Kidney (tissue), 14 donors: ENCODE results near the gene CHN2. TPM values are rescaled to one million over a fixed set of nuclear protein-coding genes. Genes with fewer than 3 reads are reported as not detected.

Source experiments
- DNase-seq, 5 donors: peaks; one replicate each; pipeline ENCODE4 v3.0.0-alpha.2; 2013 to 2020
- FAIRE-seq: peaks from 2 replicates; lab custom pipeline; 2012; peaks lifted over from hg19 to GRCh38; lab: Jason Lieb, UNC
- H3K27ac ChIP-seq, 2 donors: one replicate each; pipeline ENCODE4 v1.7.0; 2013; ENCODE audit warnings: low read depth in 2 of 2, low read length in 2 of 2, inconsistent platforms in 1 of 2
- H3K27me3 ChIP-seq: one replicate; pipeline ENCODE4 v1.7.1; 2013; ENCODE audit warnings: low read length, inconsistent platforms; ENCODE audit not compliant: control insufficient read depth, insufficient read depth
- H3K36me3 ChIP-seq, 3 donors: one replicate each; pipeline versions ENCODE4 v1.7.0 to v1.7.1; 2013; ENCODE audit warnings: low read length in 3 of 3, control low read depth in 1 of 3, inconsistent platforms in 1 of 3; ENCODE audit not compliant: insufficient read depth in 3 of 3, control insufficient read depth in 2 of 3
- H3K4me1 ChIP-seq, 3 donors: one replicate each; pipeline versions ENCODE4 v1.7.0 to v1.7.1; 2013; ENCODE audit warnings: low read length in 3 of 3, inconsistent platforms in 1 of 3, low read depth in 1 of 3; ENCODE audit not compliant: control insufficient read depth in 2 of 3, insufficient read depth in 2 of 3
- H3K4me3 ChIP-seq, 3 donors: one replicate each; pipeline versions ENCODE4 v1.7.0 to v1.8.1; 2013; ENCODE audit warnings: low read length in 3 of 3, control low read depth in 1 of 3, inconsistent platforms in 1 of 3
- H3K9ac ChIP-seq, 3 donors: one replicate each; pipeline versions ENCODE4 v1.7.0 to v1.7.1; 2013; ENCODE audit warnings: low read length in 3 of 3, control low read depth in 1 of 3, inconsistent platforms in 1 of 3
- H3K9me3 ChIP-seq, 3 donors: one replicate each; pipeline versions ENCODE4 v1.7.0 to v1.7.1; 2013; ENCODE audit warnings: low read length in 3 of 3, control low read depth in 1 of 3, inconsistent platforms in 1 of 3; ENCODE audit not compliant: control insufficient read depth in 2 of 3, insufficient read depth in 1 of 3
- CTCF ChIP-seq: IDR thresholded peaks from 3 replicates; pipeline ENCODE4 v1.5.1; 2012; ENCODE audit warnings: mild to moderate bottlenecking, moderate library complexity, borderline replicate concordance; ENCODE audit not compliant: insufficient read depth; ENCODE audit errors: extremely low read depth
- intact Hi-C: fragments of 100-400 bp; cut with DNase I; formaldehyde crosslinking; loops from one replicate; pipeline ENCODE4 v1.11.1; 2022
- polyA plus RNA-seq: library from polyadenylated mRNA; stranded (reverse); fragments of 350-450 nt; fragmentation: Illumina TruSeq; extraction: RNeasy Lipid Tissue Mini Kit (QIAGEN cat#74804); gene quantifications from one replicate; pipeline ENCODE4 v1.2.3, GENCODE V29; 2014; ENCODE audit warnings: low read depth, low replicate concordance; ENCODE audit not compliant: insufficient read depth
- total RNA-seq: library from RNA; stranded (reverse); fragmentation: NEBNext Ultra II Directional; extraction: Animal tissue kit (Norgen Biotek cat#: 25700); gene quantifications from one replicate; pipeline ENCODE4 v1.2.1, GENCODE V29; 2021
- donor health status: control.
- donor health status: control.
- donor health status: control.
- donor health status: control.
- donor health status: control.
- donor health status: DM: yes; HTN: yes; CAD: no.
- donor health status: Normal renal cell carcinoma (clear cell type).

The CHN2 gene
- total and polyA plus RNA-seq, 2 donors from 2014 or later = 7.4 to 22.5 TPM

GRCh38 chr7:29365423-29365822, 170.8 kb downstream of the CHN2 start:
- Histone ChIP-seq H3K27me3 (no peaks in the 10 kb centered on the region), H3K27ac (no peak overlapping the region), H3K9me3 (no peaks in the 10 kb centered on the region), H3K4me1 (no peaks in the 10 kb centered on the region), H3K4me3 (no peak overlapping the region), H3K9ac (no peak overlapping the region), H3K36me3 (no peaks in the 10 kb centered on the region)
- TF ChIP-seq CTCF = no peak
- DNase-seq (no peak), FAIRE-seq (no peak)
- intact Hi-C loops = no loop called here

- TF ChIP-seq CTCF = no peak
Observed at GRCh38 chr7:29367784-29368183, 173.2 kb downstream of the CHN2 start.

GRCh38 chr7:29369909-29370488, 175.4 kb downstream of the CHN2 start:
- DNase-seq (peak in 2 of 5 donors; percentile 24 to 36), FAIRE-seq (no peak)
- Histone ChIP-seq H3K4me1 (no peaks in the 10 kb centered on the region), H3K9ac (no peak overlapping the region), H3K27me3 (no peaks in the 10 kb centered on the region), H3K27ac (no peak overlapping the region), H3K36me3 (no peaks in the 10 kb centered on the region), H3K4me3 (no peak overlapping the region), H3K9me3 (no peaks in the 10 kb centered on the region)
- intact Hi-C loops = no loop called here
- TF ChIP-seq CTCF = no peak

More at GRCh38 chr7:29367784-29368183, 173.2 kb downstream of the CHN2 start:
- intact Hi-C loops = no loop called here
- H3K27me3 ChIP-seq = no peaks in the 10 kb centered on the region
- no peak overlapping the region for H3K27ac ChIP-seq
- H3K36me3 ChIP-seq = no peaks in the 10 kb centered on the region
- no peak for DNase-seq
- FAIRE-seq = no peak
- no peaks in the 10 kb centered on the region for H3K4me1 ChIP-seq
- H3K4me3 ChIP-seq = no peak overlapping the region
- no peaks in the 10 kb centered on the region for H3K9me3 ChIP-seq
- H3K9ac ChIP-seq = no peak overlapping the region
